ENCODE measurements around the gene TNNC1. TPM values are rescaled to one million over a fixed set of nuclear protein-coding genes. Genes with fewer than 3 reads are reported as not detected.

Gene TNNC1
- total RNA-seq, 4 donors from 2014 or later: 3.0 to 4.4 (median 3.4) TPM; not detected in 1

- no peak overlapping the region for H3K4me3 ChIP-seq
- no peaks in the 10 kb centered on the region for H3K9me3 ChIP-seq
- DNase-seq: no peak
- no peak overlapping the region for H3K27ac ChIP-seq
- TF ChIP-seq POLR2A (IDR thresholded peaks at IDR 0.05): no peak
- TF ChIP-seq CTCF (IDR thresholded peaks at IDR 0.05): no peak
- H3K4me1 ChIP-seq: peaks cover 0 to 2% of the 10 kb centered on the region in 2 donors
- intact Hi-C loops (cut with DNase I; ENCODE audit: low total_unique reads): no loop called here
- no peaks in the 10 kb centered on the region for H3K27me3 ChIP-seq
- H3K36me3 ChIP-seq: no peaks in the 10 kb centered on the region
Measured at GRCh38 chr3:52403955-52404354, 49.9 kb downstream of the TNNC1 start.

GRCh38 chr3:52403271-52403841 lies 50.5 kb downstream of the TNNC1 start:
- no peaks in the 10 kb centered on the region for H3K9me3 ChIP-seq
- intact Hi-C loops (cut with DNase I; ENCODE audit: low total_unique reads): no loop called here
- no peak overlapping the region for H3K4me3 ChIP-seq
- no peak for DNase-seq
- H3K4me1 ChIP-seq: no peaks in the 10 kb centered on the region
- TF ChIP-seq CTCF (IDR thresholded peaks at IDR 0.05) (no peak), POLR2A (IDR thresholded peaks at IDR 0.05) (no peak)
- H3K27ac ChIP-seq: no peak overlapping the region
- H3K36me3 ChIP-seq: no peaks in the 10 kb centered on the region
- H3K27me3 ChIP-seq: no peaks in the 10 kb centered on the region

- Histone ChIP-seq H3K27ac (no peak overlapping the region), H3K9me3 (no peaks in the 10 kb centered on the region), H3K36me3 (no peaks in the 10 kb centered on the region), H3K4me3 (no peak overlapping the region), H3K4me1 (no peaks in the 10 kb centered on the region), H3K27me3 (no peaks in the 10 kb centered on the region)
- intact Hi-C loops (cut with DNase I; ENCODE audit: low total_unique reads): no loop called here
- DNase-seq: no peak
- TF ChIP-seq CTCF (IDR thresholded peaks at IDR 0.05) (no peak), POLR2A (IDR thresholded peaks at IDR 0.05) (no peak)
Measured at GRCh38 chr3:52402706-52403270, 51.1 kb downstream of the TNNC1 start.

GRCh38 chr3:52402101-52402521 lies 51.7 kb downstream of the TNNC1 start:
- DNase-seq: no peak
- TF ChIP-seq POLR2A (IDR thresholded peaks at IDR 0.05) (no peak), CTCF (IDR thresholded peaks at IDR 0.05) (no peak)
- intact Hi-C loops (cut with DNase I; ENCODE audit: low total_unique reads): no loop called here

GRCh38 chr3:52401551-52401950 lies 52.3 kb downstream of the TNNC1 start:
- Histone ChIP-seq H3K36me3 (no peaks in the 10 kb centered on the region), H3K4me1 (no peaks in the 10 kb centered on the region), H3K27ac (no peak overlapping the region), H3K9me3 (no peaks in the 10 kb centered on the region), H3K4me3 (no peak overlapping the region), H3K27me3 (no peaks in the 10 kb centered on the region)
- no peak for DNase-seq
- no peak for TF ChIP-seq CTCF (IDR thresholded peaks at IDR 0.05)
- no peak for TF ChIP-seq POLR2A (IDR thresholded peaks at IDR 0.05)
- intact Hi-C loops (cut with DNase I; ENCODE audit: low total_unique reads): no loop called here

More at GRCh38 chr3:52402101-52402521, 51.7 kb downstream of the TNNC1 start:
- Histone ChIP-seq H3K4me3 (no peak overlapping the region), H3K27me3 (no peaks in the 10 kb centered on the region), H3K4me1 (no peaks in the 10 kb centered on the region), H3K36me3 (no peaks in the 10 kb centered on the region), H3K27ac (no peak overlapping the region), H3K9me3 (no peaks in the 10 kb centered on the region)

Other genes with a start within 250 kb of the TNNC1 start
- gene TLR9, start 228.4 kb downstream of the TNNC1 start, total RNA-seq: 1 to 10 TPM in 1 of 4 donors, under 1 TPM in 1, not detected in 2; 0.14 to 1.5 TPM
- 100 to 1,000 TPM in 1 of 4 donors, 10 to 100 TPM in 3; 45.9 to 105 (median 50.2) TPM for gene TWF2, start 214.9 kb downstream of the TNNC1 start, total RNA-seq
- 10 to 100 TPM; 23.9 to 32.3 (median 31.5) TPM for gene PPM1M, start 208.3 kb downstream of the TNNC1 start, total RNA-seq
- gene WDR82, start 175.4 kb downstream of the TNNC1 start, total RNA-seq: 100 to 1,000 TPM in 1 of 4 donors, 10 to 100 TPM in 3; 24.6 to 128 (median 70.3) TPM
- gene GLYCTK, start 166.2 kb downstream of the TNNC1 start, total RNA-seq: 10 to 100 TPM in 3 of 4 donors, 1 to 10 TPM in 1; 3.8 to 15.1 (median 10.8) TPM
- gene DNAH1, start 137.7 kb downstream of the TNNC1 start, total RNA-seq: 10 to 100 TPM in 2 of 4 donors, 1 to 10 TPM in 2; 5.1 to 46.2 (median 11.0) TPM
- gene BAP1, start 44.0 kb downstream of the TNNC1 start, total RNA-seq: 10 to 100 TPM; 14.6 to 66.8 (median 50.3) TPM
- gene PHF7, start 43.4 kb downstream of the TNNC1 start, total RNA-seq: 10 to 100 TPM in 1 of 4 donors, 1 to 10 TPM in 3; 1.5 to 13.4 (median 6.1) TPM
- gene SEMA3G, start 8.9 kb downstream of the TNNC1 start, total RNA-seq: 10 to 100 TPM in 3 of 4 donors, 1 to 10 TPM in 1; 4.4 to 91.2 (median 16.7) TPM
- 100 to 1,000 TPM in 2 of 4 donors, 10 to 100 TPM in 2; 50.0 to 157 (median 114) TPM for gene NISCH, start 1.6 kb upstream of the TNNC1 start, total RNA-seq
- gene STAB1, start 41.3 kb upstream of the TNNC1 start, total RNA-seq: 100 to 1,000 TPM in 1 of 4 donors, 10 to 100 TPM in 3; 55.3 to 216 (median 78.2) TPM
- 10 to 100 TPM in 3 of 4 donors, 1 to 10 TPM in 1; 9.2 to 67.6 (median 29.3) TPM for gene NT5DC2, start 79.8 kb upstream of the TNNC1 start, total RNA-seq
- 100 to 1,000 TPM in 1 of 4 donors, 10 to 100 TPM in 2, 1 to 10 TPM in 1; 4.1 to 435 (median 51.9) TPM for gene UQCC5, start 82.6 kb upstream of the TNNC1 start, total RNA-seq
- gene PBRM1, start 231.9 kb upstream of the TNNC1 start, total RNA-seq: 100 to 1,000 TPM in 1 of 4 donors, 10 to 100 TPM in 3; 22.5 to 152 (median 56.6) TPM
- 100 to 1,000 TPM in 1 of 4 donors, 10 to 100 TPM in 3; 29.5 to 108 (median 53.9) TPM for gene GNL3, start 232.0 kb upstream of the TNNC1 start, total RNA-seq

Data from uterus (tissue), 4 donors.